Measurements from ENCODE around the gene RABGGTA.
"Not testable (repeated sequence)": the region's sequence is repeated elsewhere in the genome, so short reads cannot be mapped to it uniquely, and the experiment has no call there.

Gene RABGGTA

DNA sequence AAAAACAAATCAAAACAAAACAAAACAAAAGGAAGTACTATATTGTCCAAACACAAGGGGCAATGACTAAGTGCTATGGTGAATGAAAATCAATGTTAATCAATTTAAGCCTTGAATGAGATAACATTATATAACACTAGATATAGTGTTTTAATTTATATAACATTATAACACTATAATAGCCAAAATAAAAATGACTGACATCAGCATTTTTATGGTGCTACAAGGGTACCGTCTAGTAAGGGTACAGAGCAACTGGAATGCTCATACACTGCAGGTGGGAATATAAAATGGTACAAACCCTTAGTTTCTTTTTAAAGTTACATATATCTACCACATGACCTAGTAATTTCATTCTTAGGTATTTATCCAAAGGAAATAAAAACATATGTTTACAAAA is 44.9 kb downstream of the RABGGTA start:
- in situ Hi-C loops (cut with MboI; ENCODE audit: low sequenced_read_pairs) = no loop called here
- Histone ChIP-seq H3K27me3 (ENCODE audit: low read depth) (no peaks in the 10 kb centered on the region), H3K4me1 (peaks cover 9% of the 10 kb centered on the region), H3K9me3 (no peaks in the 10 kb centered on the region), H3K4me3 (no peak overlapping the region), H3K36me3 (replicated peaks) (peaks cover 20% of the 10 kb centered on the region)
- DNase-seq (ENCODE audit: low spot score in 2 of 2) = no peak

DNA sequence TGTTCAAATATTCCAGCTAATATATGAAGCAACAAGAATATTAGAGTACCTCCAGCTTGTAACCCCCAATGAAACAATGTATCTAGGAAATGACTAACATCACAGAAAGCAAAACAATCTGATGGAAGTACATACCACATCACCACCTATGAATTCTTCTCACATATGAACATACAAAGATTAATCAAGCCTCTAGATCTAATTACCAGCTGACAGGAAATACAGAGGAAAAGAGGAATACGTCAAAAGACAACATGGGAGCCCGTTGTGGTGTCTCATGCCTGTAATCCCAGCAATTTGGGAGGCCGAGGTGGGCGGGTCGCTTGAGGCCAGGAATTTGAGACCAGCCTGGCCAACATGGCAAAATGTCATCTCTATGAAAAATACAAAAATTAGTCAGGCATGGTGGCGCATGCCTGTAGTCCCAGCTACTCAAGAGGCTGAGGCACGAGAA is 46.8 kb downstream of the RABGGTA start:
- no peak for DNase-seq (ENCODE audit: low spot score in 2 of 2)
- H3K4me3 ChIP-seq = no peak overlapping the region
- in situ Hi-C loops (cut with MboI; ENCODE audit: low sequenced_read_pairs) = no loop called here

DNA sequence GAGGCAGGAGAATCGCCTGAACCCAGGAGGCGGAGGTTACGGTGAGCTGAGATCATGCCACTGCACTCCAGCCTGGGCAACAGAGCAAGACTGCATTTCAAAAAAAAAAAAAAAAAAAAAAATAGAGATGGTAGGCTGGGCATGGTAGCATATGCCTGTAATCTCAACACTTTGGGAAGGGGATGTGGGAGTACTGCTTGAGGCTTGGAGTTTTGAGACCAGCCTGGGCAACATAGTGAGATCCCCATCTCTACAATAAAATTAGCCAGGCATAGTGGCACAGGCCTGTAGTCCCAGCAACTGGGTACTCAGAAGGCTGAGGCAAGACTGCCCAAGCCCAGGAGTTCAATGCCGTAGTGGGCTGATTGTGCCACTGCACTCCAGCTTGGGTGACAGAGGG is 48.4 kb downstream of the RABGGTA start:
- in situ Hi-C loops (cut with MboI; ENCODE audit: low sequenced_read_pairs); H3K27me3 ChIP-seq (ENCODE audit: low read depth): not testable (repeated sequence)

More for the DNA sequence above, 46.8 kb downstream of the RABGGTA start:
- no peaks in the 10 kb centered on the region for H3K9me3 ChIP-seq
- peaks cover 5% of the 10 kb centered on the region for H3K4me1 ChIP-seq
- H3K27me3 ChIP-seq (ENCODE audit: low read depth) = no peaks in the 10 kb centered on the region
- peaks cover 20% of the 10 kb centered on the region for H3K36me3 ChIP-seq (replicated peaks)

DNA sequence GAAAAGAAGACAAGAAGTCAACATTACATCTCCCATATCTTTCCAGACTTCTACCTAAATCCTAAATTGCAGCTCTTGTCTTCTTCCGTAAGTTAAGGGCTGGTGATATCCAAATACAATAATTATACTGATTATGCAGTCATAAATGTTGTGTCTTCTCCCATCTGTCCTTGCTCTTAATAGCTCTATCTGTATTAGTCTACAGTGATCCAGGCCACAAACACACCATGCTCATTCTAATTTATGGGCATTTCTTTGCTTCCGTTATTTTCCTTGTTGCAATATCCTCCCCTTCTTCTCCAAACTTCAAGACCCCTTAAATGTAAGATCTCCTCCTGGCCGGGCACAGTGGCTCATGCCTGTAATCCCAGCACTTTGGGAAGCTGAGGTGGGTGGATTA is 51.9 kb downstream of the RABGGTA start:
- in situ Hi-C loops (cut with MboI; ENCODE audit: low sequenced_read_pairs) = no loop called here
- Histone ChIP-seq H3K9me3 (no peaks in the 10 kb centered on the region), H3K4me3 (no peak overlapping the region), H3K36me3 (replicated peaks) (peaks cover 8% of the 10 kb centered on the region; the same call in 1 of the 2 replicates), H3K4me1 (no peaks in the 10 kb centered on the region), H3K27me3 (ENCODE audit: low read depth) (no peaks in the 10 kb centered on the region)
- DNase-seq (ENCODE audit: low spot score in 2 of 2) = no peak

More for the DNA sequence above, 48.4 kb downstream of the RABGGTA start:
- H3K4me3 ChIP-seq; DNase-seq (ENCODE audit: low spot score in 2 of 2); H3K4me1 ChIP-seq; H3K9me3 ChIP-seq: not testable (repeated sequence)
- peaks cover 17% of the 10 kb centered on the region for H3K36me3 ChIP-seq (replicated peaks)

DNA sequence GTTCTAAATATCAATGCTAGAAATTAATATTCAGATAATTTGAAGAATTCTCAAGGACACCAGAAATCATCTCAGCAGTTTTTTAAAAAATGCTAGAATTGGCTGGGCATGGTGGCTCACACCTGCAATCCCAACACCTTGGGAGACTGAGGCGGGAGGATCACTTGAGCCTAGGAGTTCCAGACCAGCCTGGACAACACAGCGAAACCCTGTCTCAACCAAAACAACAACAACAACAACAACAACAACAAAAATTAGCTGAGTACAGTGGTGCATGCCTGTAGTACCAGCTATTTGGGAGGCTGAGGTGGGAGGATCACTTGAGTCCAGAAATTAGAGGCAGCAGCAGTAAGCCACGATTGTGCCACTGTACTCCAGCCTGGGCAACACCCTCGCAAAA is 52.3 kb downstream of the RABGGTA start:
- Histone ChIP-seq H3K4me3 (no peak overlapping the region), H3K9me3 (no peaks in the 10 kb centered on the region), H3K4me1 (peaks cover 2% of the 10 kb centered on the region), H3K36me3 (replicated peaks) (peaks cover 6% of the 10 kb centered on the region; the same call in 1 of the 2 replicates), H3K27me3 (ENCODE audit: low read depth) (no peaks in the 10 kb centered on the region)
- no peak for DNase-seq (ENCODE audit: low spot score in 2 of 2)
- in situ Hi-C loops (cut with MboI; ENCODE audit: low sequenced_read_pairs) = no loop called here

DNA sequence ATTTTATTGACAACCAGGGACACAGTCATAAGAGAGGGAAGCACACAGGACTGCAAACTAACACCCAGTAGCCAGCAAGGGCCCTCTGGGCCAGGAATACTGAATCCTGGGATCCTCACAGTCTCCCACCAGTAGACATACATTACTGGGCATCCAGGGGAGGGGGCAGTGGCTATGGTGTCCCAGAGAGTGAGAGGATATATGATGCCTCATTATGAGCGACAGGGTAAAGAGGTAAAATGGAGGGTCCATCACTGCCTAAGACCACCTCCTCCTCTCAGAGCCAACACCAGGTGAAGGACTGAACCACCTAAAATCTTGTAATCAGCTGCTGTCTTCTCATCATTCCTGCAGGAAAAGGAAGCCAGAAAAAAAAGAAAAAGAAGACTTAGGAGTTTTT is 54.5 kb downstream of the RABGGTA start:
- H3K4me3 ChIP-seq; H3K9me3 ChIP-seq; H3K27me3 ChIP-seq (ENCODE audit: low read depth); DNase-seq (ENCODE audit: low spot score in 2 of 2); H3K4me1 ChIP-seq; in situ Hi-C loops (cut with MboI; ENCODE audit: low sequenced_read_pairs): not testable (repeated sequence)
- H3K36me3 ChIP-seq (replicated peaks) = peaks cover 12% of the 10 kb centered on the region; the same call in 1 of the 2 replicates

DNA sequence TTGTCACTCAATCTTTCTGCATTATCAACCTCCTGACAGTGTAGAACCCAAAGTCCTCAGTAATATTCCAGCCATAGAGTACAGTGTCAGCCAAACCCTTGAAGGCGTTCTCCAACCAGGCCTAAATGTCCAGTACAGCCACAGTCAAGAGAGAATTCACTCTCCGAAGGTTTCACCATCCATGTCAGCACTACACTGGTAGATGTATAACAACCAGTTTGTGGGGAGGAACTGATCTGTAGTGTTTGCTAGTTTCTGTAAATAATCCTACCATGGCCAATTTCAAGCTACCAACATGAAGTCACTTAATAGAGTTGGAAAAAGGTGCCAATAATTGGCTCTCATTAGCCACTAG is 55.1 kb downstream of the RABGGTA start:
- H3K4me1 ChIP-seq = peaks cover 8% of the 10 kb centered on the region
- no peaks in the 10 kb centered on the region for H3K9me3 ChIP-seq
- no peak overlapping the region; the same call in 1 of the 2 replicates for H3K4me3 ChIP-seq
- no peak for DNase-seq (ENCODE audit: low spot score in 2 of 2)
- no peaks in the 10 kb centered on the region for H3K27me3 ChIP-seq (ENCODE audit: low read depth)
- H3K36me3 ChIP-seq (replicated peaks) = peaks cover 17% of the 10 kb centered on the region
- in situ Hi-C loops (cut with MboI; ENCODE audit: low sequenced_read_pairs) = no loop called here

All from HAP-1 (cell line).